HepG2 (cell line): ENCODE measurements around the gene NAPB. TPM values are rescaled to one million over a fixed set of nuclear protein-coding genes. Genes with fewer than 3 reads are reported as not detected.

ENCODE experiments used
- ARID3A ChIP-seq: IDR thresholded peaks from 2 replicates; pipeline ENCODE4 v1.6.1; 2012; ENCODE audit warnings: low read depth, low read length, improper control_type of control experiment
- HNF4A ChIP-seq: sonication (generic); formaldehyde crosslinking; IDR thresholded peaks from 2 replicates; pipeline ENCODE4 v1.4.0; 2020; ENCODE audit warnings: missing genetic modification reagents
- MEF2D ChIP-seq: sonication (generic); formaldehyde crosslinking; IDR thresholded peaks from 2 replicates; pipeline ENCODE4 v1.5.1; 2020; ENCODE audit warnings: mild to moderate bottlenecking, missing genetic modification reagents
- NCOA2 ChIP-seq: sonication (generic); formaldehyde crosslinking; IDR thresholded peaks from 2 replicates; pipeline ENCODE4 v1.8.0; 2022; ENCODE audit warnings: inconsistent platforms
- NFE2L1 ChIP-seq: sonication (generic); formaldehyde crosslinking; IDR thresholded peaks from 2 replicates; pipeline ENCODE4 v1.4.0; 2020; ENCODE audit warnings: missing genetic modification reagents, mild to moderate bottlenecking, borderline replicate concordance
- PAF1 ChIP-seq: IDR thresholded peaks from 2 replicates; pipeline ENCODE4 v1.6.1; 2016; ENCODE audit warnings: missing genetic modification reagents, missing compliant biosample characterization
- RCOR2 ChIP-seq: IDR thresholded peaks from 2 replicates; pipeline ENCODE4 v1.6.1; 2016; ENCODE audit warnings: missing biosample characterization, missing genetic modification reagents
- RXRA ChIP-seq: sonication (generic); formaldehyde crosslinking; IDR thresholded peaks from 2 replicates; pipeline ENCODE4 v1.5.1; 2020; ENCODE audit warnings: missing genetic modification reagents
- SMARCE1 ChIP-seq: fragments of 450-650 bp; IDR thresholded peaks from 2 replicates; pipeline ENCODE4 v1.6.1; 2017; ENCODE audit warnings: borderline replicate concordance
- TCF7 ChIP-seq: sonication (generic); IDR thresholded peaks from 2 replicates; pipeline ENCODE4 v1.6.1; 2016; ENCODE audit warnings: antibody characterized with exemption, low read depth
- TRIM22 ChIP-seq: fragments of 450-650 bp; IDR thresholded peaks from 2 replicates; pipeline ENCODE4 v1.6.1; 2017
- YEATS4 ChIP-seq: sonication (generic); formaldehyde crosslinking; IDR thresholded peaks from 2 replicates; pipeline ENCODE4 v1.4.0; 2020; ENCODE audit warnings: missing genetic modification reagents, borderline replicate concordance
- ZFP36L1 ChIP-seq: sonication (generic); formaldehyde crosslinking; IDR thresholded peaks from 2 replicates; pipeline ENCODE4 v1.8.0; 2022; ENCODE audit warnings: mild to moderate bottlenecking, missing genetic modification reagents, moderate library complexity
- ZNF468 ChIP-seq: sonication (generic); formaldehyde crosslinking; IDR thresholded peaks from 2 replicates; pipeline ENCODE4 v1.8.0; 2022; ENCODE audit warnings: mild to moderate bottlenecking, moderate library complexity, missing genetic modification reagents
- ZNF615 ChIP-seq: sonication (generic); formaldehyde crosslinking; IDR thresholded peaks from 2 replicates; pipeline ENCODE4 v1.5.0; 2020; ENCODE audit warnings: mild to moderate bottlenecking, missing genetic modification reagents, borderline replicate concordance
- ZNF652 ChIP-seq: IDR thresholded peaks from 2 replicates; pipeline ENCODE4 v1.6.1; 2016; ENCODE audit warnings: low read depth, borderline replicate concordance
- ZNF720 ChIP-seq: sonication (generic); formaldehyde crosslinking; IDR thresholded peaks from 2 replicates; pipeline ENCODE4 v1.4.0; 2020; ENCODE audit warnings: missing genetic modification reagents
- ZNF747 ChIP-seq: sonication (generic); formaldehyde crosslinking; IDR thresholded peaks from 2 replicates; pipeline ENCODE4 v1.8.1; 2023; ENCODE audit warnings: missing genetic modification reagents, mild to moderate bottlenecking, borderline replicate concordance
- polyA plus RNA-seq, 8 experiments: library from polyadenylated mRNA; depleted of rRNA in 3 of 8; stranded (reverse) in 7 of 8; unstranded in 1 of 8; fragments of >200 nt; fragmentation: Illumina TruSeq in 4 of 8; extraction: Trizol in 4 of 8; gene quantifications; 2 replicates each; pipeline versions ENCODE4 v1.2.1 to v1.2.3, GENCODE V29; 2011 to 2016; ENCODE audit warnings: low read depth in 4 of 8, missing spikeins in 1 of 8, mixed read lengths in 1 of 8; ENCODE audit not compliant: insufficient read depth in 1 of 8
- total RNA-seq, 5 experiments: library from RNA; depleted of rRNA; stranded (reverse); fragments of >200 nt; fragmentation: Illumina TruSeq; extraction: Trizol; gene quantifications; 2 replicates each; pipeline ENCODE4 v1.2.3, GENCODE V29; 2016; ENCODE audit warnings: low read depth in 1 of 5
- TF ChIP-seq, protein P1 (sequence below): sonication (generic); formaldehyde crosslinking; IDR thresholded peaks from 2 replicates; pipeline ENCODE4 v1.4.0; 2020; ENCODE audit warnings: mild to moderate bottlenecking, low read depth, missing genetic modification reagents
- TF ChIP-seq, protein P2 (sequence below): sonication (generic); formaldehyde crosslinking; IDR thresholded peaks from 2 replicates; pipeline ENCODE4 v1.4.0; 2020; ENCODE audit warnings: missing genetic modification reagents
- TF ChIP-seq, protein P3 (sequence below): sonication (generic); formaldehyde crosslinking; IDR thresholded peaks from 2 replicates; pipeline ENCODE4 v1.8.1; 2023; ENCODE audit warnings: mild to moderate bottlenecking, inconsistent platforms, moderate library complexity, missing genetic modification reagents, borderline replicate concordance
- TF ChIP-seq, protein P4 (sequence below): IDR thresholded peaks from 2 replicates; pipeline ENCODE4 v1.6.1; 2016; ENCODE audit warnings: missing biosample characterization, missing genetic modification reagents, low read depth

NAPB gene
- total and polyA plus RNA-seq, 2 of the 13 experiments (the other 11 are each of a cell fraction or from before 2014, with no cell fraction given), result 15.2 to 16.1 TPM

GRCh38 chr20:23435626-23436539, 14.6 kb upstream of the NAPB start (continued):
- TF ChIP-seq TRIM22 (no peak), ZFP36L1 (0 out of 2 replicates have a peak, but pooled peaks have one; percentile 35), NCOA2 (CRISPR knock-in tag) (0 out of 2 replicates have a peak, but pooled peaks have one; percentile 13), ZNF720 (no peak), MEF2D (CRISPR knock-in tag) (peak; percentile 41; the same call in 1 of the 2 replicates), TCF7 (peak; percentile 70; the same call in 1 of the 2 replicates), ZNF747 (no peak), SMARCE1 (no peak), HNF4A (CRISPR knock-in tag) (peak; percentile 77), PAF1 (CRISPR knock-in tag) (no peak), YEATS4 (CRISPR knock-in tag) (peak; percentile 71; the same call in 1 of the 2 replicates), RXRA (CRISPR knock-in tag) (peak; percentile 88), ZNF652 (no peak), RCOR2 (CRISPR knock-in tag) (peak; percentile 40; the same call in 1 of the 2 replicates), ZNF615 (CRISPR knock-in tag) (no peak), NFE2L1 (CRISPR knock-in tag) (0 out of 2 replicates have a peak, but pooled peaks have one; percentile 36), ARID3A (0 out of 2 replicates have a peak, but pooled peaks have one; percentile 26), ZNF468 (CRISPR knock-in tag) (no peak)
- TF ChIP-seq, protein P1, sequence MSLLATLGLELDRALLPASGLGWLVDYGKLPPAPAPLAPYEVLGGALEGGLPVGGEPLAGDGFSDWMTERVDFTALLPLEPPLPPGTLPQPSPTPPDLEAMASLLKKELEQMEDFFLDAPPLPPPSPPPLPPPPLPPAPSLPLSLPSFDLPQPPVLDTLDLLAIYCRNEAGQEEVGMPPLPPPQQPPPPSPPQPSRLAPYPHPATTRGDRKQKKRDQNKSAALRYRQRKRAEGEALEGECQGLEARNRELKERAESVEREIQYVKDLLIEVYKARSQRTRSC (CRISPR knock-in tag), result no peak
- TF ChIP-seq, protein P2, sequence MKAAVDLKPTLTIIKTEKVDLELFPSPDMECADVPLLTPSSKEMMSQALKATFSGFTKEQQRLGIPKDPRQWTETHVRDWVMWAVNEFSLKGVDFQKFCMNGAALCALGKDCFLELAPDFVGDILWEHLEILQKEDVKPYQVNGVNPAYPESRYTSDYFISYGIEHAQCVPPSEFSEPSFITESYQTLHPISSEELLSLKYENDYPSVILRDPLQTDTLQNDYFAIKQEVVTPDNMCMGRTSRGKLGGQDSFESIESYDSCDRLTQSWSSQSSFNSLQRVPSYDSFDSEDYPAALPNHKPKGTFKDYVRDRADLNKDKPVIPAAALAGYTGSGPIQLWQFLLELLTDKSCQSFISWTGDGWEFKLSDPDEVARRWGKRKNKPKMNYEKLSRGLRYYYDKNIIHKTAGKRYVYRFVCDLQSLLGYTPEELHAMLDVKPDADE, result no peak
- TF ChIP-seq, protein P3, sequence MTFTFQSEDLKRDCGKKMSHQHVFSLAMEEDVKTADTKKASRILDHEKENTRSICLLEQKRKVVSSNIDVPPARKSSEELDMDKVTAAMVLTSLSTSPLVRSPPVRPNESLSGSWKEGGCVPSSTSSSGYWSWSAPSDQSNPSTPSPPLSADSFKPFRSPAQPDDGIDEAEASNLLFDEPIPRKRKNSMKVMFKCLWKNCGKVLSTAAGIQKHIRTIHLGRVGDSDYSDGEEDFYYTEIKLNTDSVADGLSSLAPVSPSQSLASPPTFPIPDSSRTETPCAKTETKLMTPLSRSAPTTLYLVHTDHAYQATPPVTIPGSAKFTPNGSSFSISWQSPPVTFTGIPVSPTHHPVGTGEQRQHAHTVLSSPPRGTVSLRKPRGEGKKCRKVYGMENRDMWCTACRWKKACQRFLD (CRISPR knock-in tag), result no peak
- TF ChIP-seq, protein P4, sequence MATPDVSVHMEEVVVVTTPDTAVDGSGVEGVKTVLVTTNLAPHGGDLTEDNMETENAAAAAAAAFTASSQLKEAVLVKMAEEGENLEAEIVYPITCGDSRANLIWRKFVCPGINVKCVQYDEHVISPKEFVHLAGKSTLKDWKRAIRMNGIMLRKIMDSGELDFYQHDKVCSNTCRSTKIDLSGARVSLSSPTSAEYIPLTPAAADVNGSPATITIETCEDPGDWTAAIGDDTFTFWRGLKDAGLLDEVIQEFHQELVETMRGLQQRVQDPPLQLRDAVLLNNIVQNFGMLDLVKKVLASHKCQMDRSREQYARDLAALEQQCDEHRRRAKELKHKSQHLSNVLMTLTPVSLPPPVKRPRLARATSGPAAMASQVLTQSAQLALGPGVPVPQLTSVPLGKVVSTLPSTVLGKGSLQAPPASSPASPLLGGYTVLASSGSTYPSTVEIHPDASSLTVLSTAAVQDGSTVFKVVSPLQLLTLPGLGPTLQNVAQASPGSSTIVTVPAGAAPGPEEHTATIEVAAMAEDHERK (CRISPR knock-in tag), result no peak
